Activated CD8-positive, alpha-beta memory T cell treated with anti-CD3 and anti-CD28 coated beads for 48 hours (primary cell): ENCODE data around the gene CD40.
"Not testable (repeated sequence)": the region's sequence is repeated elsewhere in the genome, so short reads cannot be mapped to it uniquely, and the experiment has no call there.

ENCODE experiments used
- DNase-seq, 3 experiments: peaks; one replicate each; pipeline ENCODE4 v3.0.0-alpha.2; 2020; ENCODE audit warnings: low read depth in 2 of 3, low spot score in 2 of 3

Gene CD40

DNA sequence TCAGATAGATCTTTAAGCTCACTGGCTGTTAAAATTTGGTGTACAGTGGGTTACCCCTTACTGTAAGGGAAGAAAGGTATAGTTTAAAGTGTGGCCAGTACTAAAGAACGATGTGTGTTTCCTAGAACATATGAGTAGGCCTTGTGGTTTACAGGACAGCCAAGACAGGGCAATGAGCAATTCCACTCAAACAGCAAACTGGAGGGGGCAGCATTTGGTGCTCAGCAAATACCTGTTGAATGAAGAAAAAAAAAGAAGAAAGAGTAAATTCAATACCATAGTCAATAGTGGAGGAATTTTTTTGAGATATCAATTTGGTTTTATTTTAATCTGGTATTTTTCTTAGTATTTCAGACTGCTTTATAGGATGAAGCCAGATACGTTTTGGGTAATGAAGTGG is 24.6 kb upstream of the CD40 start:
- no peak for DNase-seq

DNA sequence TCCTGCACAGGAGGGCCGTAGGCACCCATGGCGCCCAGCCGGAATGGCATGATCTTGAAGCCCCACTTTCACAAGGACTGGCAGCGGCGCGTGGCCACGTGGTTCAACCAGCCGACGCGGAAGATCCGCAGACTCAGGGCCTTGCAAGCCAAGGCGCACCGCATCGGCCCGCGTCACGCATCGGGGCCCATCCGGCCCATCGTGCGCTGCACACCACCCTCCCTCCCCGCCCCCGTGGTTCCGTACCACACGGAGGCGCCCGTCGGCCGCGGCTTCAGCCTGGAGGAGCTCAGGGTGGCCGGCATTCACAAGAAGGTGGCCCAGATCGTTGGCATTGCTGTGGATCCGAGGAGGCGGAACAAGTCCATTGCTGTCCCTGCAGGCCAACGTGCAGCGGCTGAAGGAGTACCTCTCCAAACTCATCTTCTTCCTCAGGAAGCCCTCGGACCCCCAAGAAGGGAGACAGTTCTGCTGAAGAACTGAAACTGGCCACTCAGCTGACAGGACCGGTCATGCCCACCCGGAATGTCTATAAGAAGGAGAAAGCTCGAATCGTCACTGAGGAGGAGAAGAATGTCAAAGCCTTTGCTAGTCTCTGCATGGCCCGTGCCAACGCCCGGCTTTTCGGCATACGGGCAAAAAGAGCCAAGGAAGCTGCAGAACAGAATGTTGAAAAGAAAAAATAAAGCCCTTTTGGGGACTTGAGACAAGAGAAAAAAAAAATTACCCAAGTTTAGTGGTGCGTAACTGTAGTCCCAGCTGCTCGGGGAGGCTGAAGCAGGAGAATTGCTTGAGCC is 18.4 kb upstream of the CD40 start:
- no peak for DNase-seq

DNA sequence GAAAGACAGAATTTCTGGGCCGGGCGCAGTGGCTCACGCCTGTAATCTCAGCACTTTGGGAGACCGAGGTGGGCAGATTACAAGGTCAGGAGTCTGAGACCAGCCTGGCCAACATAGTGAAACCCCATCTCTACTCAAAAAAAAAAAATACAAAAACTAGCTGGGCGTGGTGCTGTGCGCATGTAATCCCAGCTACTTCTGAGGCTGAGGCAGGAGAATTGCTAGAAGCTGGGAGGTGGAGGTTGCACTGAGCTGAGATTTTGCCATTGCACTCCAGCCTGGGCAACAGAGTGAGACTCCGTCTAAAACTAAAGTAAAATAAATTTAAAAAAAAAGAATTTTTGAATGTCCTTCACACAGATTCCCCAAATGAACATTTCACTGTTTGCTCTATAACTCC is 17.7 kb upstream of the CD40 start:
- not testable (repeated sequence) for DNase-seq

DNA sequence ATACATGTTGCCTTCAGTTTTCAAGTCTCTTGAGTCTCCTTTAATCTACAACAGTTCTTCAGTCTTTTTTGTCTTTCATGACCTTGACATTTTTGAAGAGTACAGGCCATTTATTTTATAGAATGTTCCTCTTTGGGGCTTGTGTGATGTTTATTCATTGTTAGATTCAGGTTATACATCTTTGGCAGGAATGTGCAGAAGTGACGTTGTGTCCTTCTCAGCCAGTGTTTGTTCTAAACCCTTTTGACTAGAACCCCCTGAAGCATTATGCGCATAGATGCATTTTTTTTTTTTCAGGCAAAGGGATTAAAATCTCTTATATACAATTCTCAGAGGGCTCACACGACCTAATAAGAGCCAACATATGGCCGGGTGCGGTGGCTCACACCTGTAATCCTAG is 17.1 kb upstream of the CD40 start:
- no peak for DNase-seq

DNA sequence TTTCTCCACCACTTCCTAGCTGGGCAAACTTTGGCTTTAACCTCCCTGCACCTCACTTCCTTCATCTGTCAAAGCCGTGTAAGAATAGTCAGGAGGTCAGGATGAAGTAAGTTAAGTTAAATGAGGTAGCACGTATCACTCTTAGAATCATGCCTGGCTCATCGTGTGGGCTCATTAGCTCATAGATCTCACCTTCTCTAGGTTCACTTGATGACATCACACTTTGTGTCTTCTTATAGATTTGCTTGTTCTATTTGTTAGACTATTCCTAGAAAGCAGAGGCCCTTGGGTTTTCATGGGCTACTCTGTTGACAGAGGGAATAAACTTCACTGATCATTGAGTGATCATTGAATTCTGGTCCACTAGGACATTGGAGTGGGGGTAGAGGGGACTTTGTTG is 16.2 kb upstream of the CD40 start:
- DNase-seq = no peak

DNA sequence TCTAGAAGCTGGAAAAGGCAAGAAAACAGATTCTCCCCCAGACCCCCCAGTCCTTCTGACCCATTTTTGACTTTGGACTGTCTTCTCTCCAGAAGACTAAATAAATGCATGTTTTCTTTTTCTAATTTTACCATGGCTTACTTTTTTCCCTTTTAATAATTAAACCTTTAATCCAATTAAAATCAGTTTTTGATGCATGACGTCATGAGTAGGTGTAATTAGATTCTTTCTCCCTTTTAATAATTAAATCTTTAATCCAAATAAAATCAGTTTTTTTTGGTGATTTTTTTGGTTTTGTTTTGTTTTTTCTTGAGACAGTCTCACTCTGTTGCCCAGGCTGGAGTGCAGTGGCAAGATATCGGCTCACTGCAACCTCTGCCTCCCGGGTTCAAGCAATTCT is 15.2 kb upstream of the CD40 start:
- no peak for DNase-seq

DNA sequence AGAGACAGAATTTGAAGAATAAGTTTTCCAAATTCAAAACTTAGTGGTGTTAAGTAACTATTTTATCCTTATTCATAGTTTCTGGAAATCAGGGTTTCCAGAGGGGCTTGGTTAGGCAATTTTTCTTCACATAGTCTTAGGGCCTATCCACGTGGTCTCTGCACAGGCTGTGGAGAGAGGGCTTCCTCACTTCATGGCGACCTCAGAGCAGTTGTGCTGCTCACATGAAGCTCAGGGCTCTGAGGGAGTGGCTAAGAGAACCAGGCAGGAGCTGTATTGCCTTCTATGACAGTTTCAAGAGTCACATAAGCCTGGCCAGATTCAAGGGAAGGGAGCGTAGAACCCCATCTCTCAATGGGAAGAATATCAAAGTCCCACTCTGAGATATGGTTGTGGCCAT is 13.9 kb upstream of the CD40 start:
- DNase-seq = no peak

DNA sequence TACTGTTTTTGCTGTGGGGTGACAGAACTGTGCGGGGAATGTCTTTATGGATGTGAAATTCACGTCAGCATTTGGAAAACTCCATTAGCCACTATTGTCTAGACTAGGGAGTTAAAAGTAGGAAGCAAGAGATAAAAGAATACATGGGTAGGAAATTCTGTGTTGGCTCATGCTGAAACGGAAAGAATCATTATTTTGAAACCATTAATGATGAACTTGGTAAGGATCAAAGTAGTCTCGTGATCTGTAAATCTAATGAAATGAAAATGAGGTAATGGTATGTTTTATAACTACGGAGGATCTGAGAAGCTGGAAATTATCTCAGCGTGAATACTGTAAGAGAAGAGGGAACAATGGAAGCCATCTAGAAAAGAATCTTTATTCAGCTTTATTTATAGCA is 11.1 kb upstream of the CD40 start:
- no peak for DNase-seq

DNA sequence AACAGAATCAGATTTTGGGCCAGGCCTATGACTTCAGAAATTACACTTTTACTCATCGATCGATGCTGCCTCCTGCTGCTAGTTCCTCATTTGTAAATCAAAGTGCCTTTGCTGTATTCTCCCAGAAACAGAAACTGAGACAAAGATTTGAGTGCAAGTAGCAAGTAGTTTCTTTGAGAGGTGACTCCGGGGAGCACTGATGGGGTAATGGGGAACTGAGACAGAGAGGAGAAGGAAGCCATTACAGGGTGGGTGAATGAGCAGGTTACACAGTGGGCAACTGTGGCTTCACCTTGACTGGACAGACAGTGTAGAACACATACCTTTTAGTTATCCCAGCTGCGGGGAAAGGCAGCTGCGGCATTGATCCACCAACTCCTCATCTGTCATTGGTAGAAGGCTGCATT is 9.7 kb upstream of the CD40 start:
- no peak for DNase-seq

DNA sequence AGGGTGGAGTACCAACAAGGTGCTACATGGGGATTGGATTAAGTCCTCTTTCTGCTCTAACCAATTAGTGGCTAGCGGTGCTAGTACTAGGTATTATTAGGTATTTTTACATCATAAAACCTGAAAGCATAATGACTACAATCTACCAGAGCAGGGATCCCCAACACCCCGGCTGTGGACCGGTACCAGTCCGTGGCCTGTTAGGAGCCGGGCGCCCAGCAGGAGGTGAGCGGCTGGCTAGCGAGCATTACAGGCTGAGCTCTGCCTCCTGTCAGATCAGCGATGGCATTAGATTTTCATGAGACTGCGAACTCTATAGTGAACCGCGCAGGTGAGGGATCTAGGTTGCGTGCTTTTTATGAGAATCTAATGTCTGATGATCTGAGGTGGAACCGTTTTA is 9.1 kb upstream of the CD40 start:
- DNase-seq = no peak

DNA sequence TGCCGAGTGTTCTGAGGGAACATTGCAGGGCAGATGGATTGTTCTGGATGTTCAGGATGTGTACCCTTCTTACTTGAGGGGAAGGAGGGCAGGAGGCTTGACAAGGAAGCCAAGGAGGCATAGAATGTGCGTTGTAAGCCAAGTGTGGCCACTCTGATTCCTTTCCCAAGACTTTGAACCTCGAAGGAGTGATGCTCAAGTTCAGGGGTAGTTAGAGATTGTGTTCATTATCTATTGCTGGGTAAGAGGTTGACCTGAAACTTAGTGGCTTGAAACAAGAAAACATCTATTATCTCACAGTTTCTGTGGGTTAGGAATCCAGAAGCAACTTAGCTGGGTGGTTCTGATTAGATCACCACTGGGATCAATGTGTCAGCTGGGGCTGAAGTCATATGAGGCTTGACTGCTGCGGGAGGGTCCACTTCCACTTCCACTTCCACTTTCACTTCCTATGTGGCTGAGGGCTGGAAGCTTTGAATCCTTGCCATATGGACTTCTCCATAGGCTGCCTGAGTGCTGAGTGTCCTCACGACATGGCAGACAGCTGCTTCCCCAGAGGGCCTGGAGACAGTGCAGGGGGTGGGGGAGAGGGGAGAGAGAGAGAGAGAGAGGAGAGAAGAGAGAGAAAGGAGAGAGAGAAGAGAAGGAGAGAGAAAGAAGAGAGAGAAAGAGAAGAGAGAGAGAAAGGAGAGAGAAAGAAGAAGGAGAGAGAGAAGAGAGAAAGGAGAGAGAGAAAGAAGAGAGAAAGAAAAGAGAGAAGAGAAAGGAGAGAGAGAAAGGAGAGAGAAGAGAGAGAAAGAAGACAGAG is 6.9 kb upstream of the CD40 start:
- no peak for DNase-seq

DNA sequence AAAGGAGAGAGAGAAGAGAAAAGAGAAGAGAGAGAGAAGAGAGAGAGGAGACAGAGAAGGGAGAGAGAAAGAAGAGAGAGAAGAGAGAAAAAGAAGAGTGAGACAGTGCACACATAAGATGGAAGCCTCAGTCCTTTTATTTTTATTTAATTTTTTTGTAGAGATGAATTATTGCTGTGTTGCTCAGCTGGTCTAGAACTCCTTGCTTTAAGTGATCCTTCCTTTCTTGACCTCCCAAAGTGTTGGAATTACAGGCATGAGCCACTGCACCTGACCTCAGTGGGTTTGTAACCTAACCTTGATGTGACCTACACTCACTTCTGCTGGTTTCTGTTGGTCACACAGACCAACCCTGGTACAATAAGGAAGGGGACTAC is 6.3 kb upstream of the CD40 start:
- DNase-seq = no peak

DNA sequence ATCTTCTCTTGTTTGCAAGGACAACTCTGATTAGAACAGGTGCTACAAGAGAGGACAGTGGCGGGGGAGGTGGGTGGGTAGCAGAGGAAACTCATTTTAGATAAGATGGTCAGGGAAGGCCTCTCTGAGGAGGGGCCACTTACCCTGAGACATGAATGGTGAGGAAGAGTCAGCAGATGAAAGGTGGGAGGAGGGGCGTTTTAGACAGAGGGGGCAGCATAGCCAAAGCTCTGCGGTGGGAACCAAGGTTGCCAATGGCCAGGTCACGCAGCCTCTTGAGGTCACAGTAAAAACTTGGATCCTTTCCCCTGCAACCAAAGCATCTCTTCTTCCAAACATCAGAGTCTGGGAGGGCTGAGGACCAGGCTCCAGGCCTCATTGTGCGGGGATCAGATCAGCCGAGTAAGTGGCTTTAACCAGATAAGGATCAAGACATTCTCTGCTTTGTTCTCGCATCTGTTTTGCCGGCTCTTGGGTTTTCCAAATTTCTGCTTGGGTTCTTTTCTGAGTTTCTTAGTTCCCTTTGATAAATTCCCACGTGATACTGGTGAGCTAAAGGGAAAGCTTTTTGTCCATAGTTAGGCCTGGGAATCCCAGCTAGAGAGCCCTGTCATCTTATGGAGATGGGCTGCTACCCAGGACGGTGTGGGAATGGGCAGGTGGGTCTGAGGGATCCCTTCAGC is 5.5 kb upstream of the CD40 start:
- DNase-seq = no peak

DNA sequence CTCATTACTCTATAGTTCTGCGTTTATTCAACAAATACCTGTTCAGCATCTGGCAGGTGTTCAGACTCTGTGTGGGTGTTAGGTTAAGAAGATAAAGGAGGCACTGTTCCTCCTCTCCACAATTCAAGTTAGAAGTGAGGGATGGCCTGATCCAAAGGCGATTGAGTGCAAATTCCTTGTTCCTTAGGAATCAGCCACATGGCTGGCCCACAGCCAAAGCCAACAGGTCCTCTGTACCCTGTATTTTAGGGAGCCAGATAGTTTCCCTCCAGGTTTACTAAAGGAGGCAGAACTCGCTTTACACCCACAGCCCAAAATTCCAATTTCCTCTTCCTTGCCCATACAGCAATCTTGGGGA is 5.0 kb upstream of the CD40 start:
- no peak for DNase-seq

DNA sequence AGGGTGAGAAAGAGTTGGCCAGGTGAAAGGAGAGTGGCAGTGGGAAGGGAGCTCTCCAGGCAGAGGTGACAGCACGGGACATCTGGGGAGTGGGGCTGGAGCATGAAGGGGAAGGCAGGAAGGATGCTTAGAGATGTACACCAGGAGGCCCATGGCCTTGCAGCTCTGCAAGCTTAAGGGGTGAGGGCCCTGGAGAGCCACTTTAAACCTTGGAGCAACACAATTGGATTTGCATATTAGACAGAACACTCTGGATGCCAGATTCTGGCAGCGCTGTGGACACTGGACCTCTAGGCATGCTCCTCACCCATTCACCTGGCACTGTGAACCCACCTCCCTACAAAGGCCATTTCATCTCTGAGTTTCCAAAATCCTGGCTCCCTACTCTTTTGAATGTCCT is 3.7 kb upstream of the CD40 start:
- no peak for DNase-seq

DNA sequence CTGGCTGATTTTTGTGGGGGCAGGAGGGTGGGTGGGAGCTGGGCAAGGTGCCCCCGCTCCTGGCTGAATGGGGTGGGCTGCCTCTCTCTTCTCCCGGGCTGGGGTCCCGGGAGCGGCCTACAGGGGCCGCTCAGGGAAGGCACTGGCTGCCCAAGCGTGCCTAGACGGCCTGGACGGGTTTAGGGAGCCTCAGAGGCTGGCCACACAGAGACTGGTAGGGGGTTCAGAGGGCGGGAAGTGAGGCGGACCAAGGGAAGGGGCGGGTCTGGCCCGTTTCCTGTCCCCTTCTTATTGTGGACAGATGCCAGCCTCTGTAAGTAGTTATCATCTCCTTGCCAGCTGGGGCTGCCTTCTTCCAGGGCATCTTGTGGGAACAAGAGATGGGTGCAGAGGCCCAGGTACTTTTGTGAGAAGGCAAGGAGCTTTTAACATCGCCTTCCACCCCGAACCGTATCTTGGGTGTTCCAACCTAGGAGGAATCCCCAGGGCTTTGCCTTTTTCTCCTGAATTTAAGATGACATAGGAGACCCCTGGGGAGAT is 437 bp downstream of the CD40 start:
- no peak for DNase-seq

DNA sequence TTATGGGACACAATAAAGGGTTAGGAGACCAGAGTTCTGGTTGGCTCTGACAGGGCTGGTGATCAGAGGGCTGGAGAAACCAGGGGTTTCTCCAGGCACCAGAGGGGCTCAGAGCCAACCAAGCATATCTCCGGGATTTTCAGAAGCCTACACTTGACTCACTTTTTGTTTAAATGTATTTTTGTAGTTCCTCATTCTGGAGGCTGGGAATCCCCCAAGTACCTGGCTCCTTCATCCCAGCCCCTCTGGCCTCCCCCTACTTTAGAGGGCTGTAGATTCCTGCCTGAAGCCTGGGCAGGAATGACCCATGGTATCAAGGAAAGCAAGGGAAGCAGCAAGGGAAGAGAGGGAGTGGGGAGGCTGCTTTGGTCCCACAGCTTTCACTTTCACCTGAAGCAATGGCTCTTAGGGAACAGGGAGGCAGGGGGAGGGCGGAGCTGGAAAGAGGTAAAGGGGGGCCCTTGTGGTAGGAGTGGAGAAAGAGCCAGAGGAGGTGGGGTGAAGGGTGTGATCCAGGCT is 973 bp downstream of the CD40 start:
- DNase-seq = no peak

DNA sequence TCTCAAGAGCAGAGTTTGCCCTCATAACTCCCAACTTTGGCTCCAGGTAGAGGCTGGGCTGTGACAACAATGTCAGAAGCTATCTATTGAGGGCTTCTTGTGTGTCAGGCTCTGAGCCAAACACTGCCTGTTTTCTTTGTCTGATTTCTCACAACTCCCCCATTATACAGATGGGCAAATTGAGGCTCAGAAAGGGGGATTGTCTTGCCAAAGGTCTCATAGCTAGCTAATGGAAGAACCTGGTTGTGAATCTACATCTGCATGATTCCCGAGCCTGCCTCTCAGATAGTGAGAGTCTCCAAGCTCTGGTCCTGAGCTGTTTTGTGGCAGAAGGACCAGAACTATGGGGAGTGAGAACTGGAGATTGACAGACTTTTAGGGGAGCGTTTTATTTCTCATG is 1.4 kb downstream of the CD40 start:
- no peak for DNase-seq

DNA sequence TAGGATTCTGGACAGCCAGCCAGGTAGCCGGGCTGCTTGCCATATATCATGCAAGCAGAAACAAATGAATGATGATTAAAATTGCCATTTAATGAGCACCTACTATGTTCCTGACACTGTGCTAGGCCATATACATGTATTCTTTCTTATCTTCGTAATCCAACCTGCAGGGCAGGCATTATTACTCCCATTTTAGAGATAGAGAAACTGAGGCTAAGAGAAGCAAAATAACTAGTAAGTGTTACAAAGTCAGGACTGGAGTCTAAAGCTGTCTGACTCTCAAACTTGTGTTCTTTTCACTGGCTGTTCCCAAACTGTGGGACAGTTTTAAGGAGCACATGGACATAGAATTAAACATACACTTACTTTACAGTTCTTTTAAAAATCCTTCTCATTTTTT is 2.0 kb downstream of the CD40 start:
- no peak for DNase-seq

DNA sequence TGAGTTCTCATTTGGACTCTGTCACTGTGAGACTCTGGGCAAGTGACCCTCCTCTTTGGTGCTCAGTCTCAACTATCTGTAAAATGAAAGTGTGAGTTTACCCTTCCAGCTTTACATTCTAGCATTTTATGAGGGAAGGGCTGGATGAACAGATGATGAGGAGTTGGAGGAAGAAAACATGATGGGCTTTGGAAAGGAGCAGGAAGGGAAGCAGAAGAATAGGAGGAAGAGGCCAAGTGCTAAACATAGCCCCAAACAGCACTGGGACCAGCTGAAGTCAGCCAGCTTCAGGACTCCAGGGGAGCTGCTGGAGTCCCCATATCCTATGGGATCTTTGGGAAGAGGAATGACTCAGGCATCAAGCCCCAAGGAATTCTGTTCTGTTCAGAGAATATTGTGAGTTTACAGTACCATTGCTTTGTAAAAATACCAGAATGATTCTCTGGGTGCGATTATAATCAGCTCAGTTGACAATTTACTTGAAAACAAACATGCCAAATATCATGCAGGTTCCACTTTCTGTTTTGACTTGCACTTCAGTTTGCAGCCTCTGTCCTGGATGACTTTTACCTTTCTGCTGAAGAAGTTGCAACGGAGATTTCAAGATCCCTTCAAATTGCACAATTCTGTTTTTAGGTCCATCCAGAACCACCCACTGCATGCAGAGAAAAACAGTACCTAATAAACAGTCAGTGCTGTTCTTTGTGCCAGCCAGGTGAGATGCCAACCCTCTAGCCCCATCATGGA is 3.2 kb downstream of the CD40 start:
- DNase-seq = no peak

DNA sequence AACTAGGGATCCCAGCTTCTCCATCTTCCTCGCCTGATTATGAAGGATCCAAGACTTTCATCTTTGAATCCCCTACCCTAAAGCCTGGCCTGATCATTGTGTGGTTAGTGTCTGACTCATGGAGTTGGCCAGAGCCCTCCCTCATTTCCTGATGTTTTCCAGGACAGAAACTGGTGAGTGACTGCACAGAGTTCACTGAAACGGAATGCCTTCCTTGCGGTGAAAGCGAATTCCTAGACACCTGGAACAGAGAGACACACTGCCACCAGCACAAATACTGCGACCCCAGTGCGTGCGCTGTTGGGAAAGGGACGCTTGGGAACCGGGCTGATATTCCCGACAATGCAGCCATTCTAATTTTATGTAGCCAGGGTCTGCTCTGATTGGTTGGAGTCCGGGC is 4.0 kb downstream of the CD40 start:
- no peak for DNase-seq
